ENCODE measurements around the gene BHLHA15.

- TF ChIP-seq TAF1 (IDR thresholded peaks at IDR 0.05; ENCODE audit: borderline replicate concordance, insufficient read depth, low read length) (no peak), SIN3A (IDR thresholded peaks at IDR 0.05; ENCODE audit: borderline replicate concordance, insufficient read depth, low read length) (no peak)
Measured at GRCh38 chr7:98166668-98166970, 44.6 kb upstream of the BHLHA15 start.
